ENCODE results near the gene DUSP8. TPM values are rescaled to one million over a fixed set of nuclear protein-coding genes. Genes with fewer than 3 reads are reported as not detected.

Gene DUSP8
- polyA plus RNA-seq, 2 of the 4 experiments (the other 2 are of a cell fraction), result 0.72 to 2.6 TPM

GRCh38 chr11:1541474-1542204 lies 30.4 kb downstream of the DUSP8 start:
- no peak for DNase-seq (ENCODE audit: low read depth in 1 of 2, low spot score in 1 of 2)
- CTCF ChIA-PET, result interaction anchor here (1.4 to 15.0 kb wide), 3 partner anchors 26 to 111 kb away, joined by 5 to 719 read pairs (median 9); partner anchors contain the start of gene DUSP8
- 83% methylated on average over 19 of the region's 22 CpGs for WGBS (ENCODE audit: missing lambda C conversion rate)

GRCh38 chr11:1540074-1540473 lies 32.0 kb downstream of the DUSP8 start:
- TF ChIP-seq HOXA7 (CRISPR knock-in tag; IDR thresholded peaks at IDR 0.05), result no peak
- TF ChIP-seq POLR2AphosphoS2 (conservative IDR thresholded peaks at IDR 0.05; ENCODE audit: low read length), result no peak
- no peak for TF ChIP-seq MAZ (IDR thresholded peaks at IDR 0.05; ENCODE audit: borderline replicate concordance, low read depth, low read length)
- TF ChIP-seq HOXB5 (CRISPR knock-in tag; IDR thresholded peaks at IDR 0.05), result no peak
- no peak for TF ChIP-seq BHLHE40 (IDR thresholded peaks at IDR 0.05; ENCODE audit: low read depth, low read length)
- no peak for TF ChIP-seq NFE2L2 (conservative IDR thresholded peaks at IDR 0.05; ENCODE audit: low read length)
- TF ChIP-seq ESRRA (IDR thresholded peaks at IDR 0.05; ENCODE audit: borderline replicate concordance, low read length), result no peak
- TF ChIP-seq USF2 (IDR thresholded peaks at IDR 0.05), result no peak
- no peak for TF ChIP-seq KDM5A (IDR thresholded peaks at IDR 0.05)
- Histone ChIP-seq H3K9me3 (no peaks in the 10 kb centered on the region), H3K4me2 (no peak overlapping the region), H3K4me1 (no peaks in the 10 kb centered on the region), H3K27ac (no peak overlapping the region), H3K4me3 (no peak overlapping the region)
- POLR2A ChIA-PET, result no interaction called here
- 87% methylated on average over 6 of the region's 6 CpGs for WGBS (ENCODE audit: missing lambda C conversion rate)
- CTCF ChIA-PET, result interaction anchor here (1.5 to 15.0 kb wide), 2 partner anchors 27 to 154 kb away, joined by 3 to 719 read pairs; partner anchors contain the start of gene DUSP8
- ATAC-seq (no peak), DNase-seq (ENCODE audit: low read depth in 1 of 2, low spot score in 1 of 2) (no peak), FAIRE-seq (no peak)

More at GRCh38 chr11:1541474-1542204, 30.4 kb downstream of the DUSP8 start:
- POLR2A ChIA-PET, result no interaction called here
- no peaks in the 10 kb centered on the region for H3K9me3 ChIP-seq
- no peak for FAIRE-seq
- H3K4me1 ChIP-seq, result no peaks in the 10 kb centered on the region
- no peak overlapping the region for H3K27ac ChIP-seq
- TF ChIP-seq RCOR1 (IDR thresholded peaks at IDR 0.05; ENCODE audit: low read depth, low read length), result no peak
- no peak overlapping the region for H3K4me3 ChIP-seq
- peak; percentile 11 to 39; a peak in 3 of 6 replicates for ATAC-seq
- H3K4me2 ChIP-seq, result no peak overlapping the region

GRCh38 chr11:1538153-1538552 lies 33.9 kb downstream of the DUSP8 start:
- H3K4me2 ChIP-seq, result no peak overlapping the region
- no peak for ATAC-seq
- H3K4me1 ChIP-seq, result no peaks in the 10 kb centered on the region
- no peak overlapping the region for H3K4me3 ChIP-seq
- TF ChIP-seq EP300 (IDR thresholded peaks at IDR 0.05), result no peak
- no peak for TF ChIP-seq ZC3H11A (IDR thresholded peaks at IDR 0.05)
- TF ChIP-seq POLR2A (IDR thresholded peaks at IDR 0.05; ENCODE audit: low read length), result no peak
- TF ChIP-seq NFE2L2 (conservative IDR thresholded peaks at IDR 0.05; ENCODE audit: low read length), result no peak
- TF ChIP-seq TP53 (CRISPR knock-in tag; IDR thresholded peaks at IDR 0.05), result no peak
- TF ChIP-seq CBX2 (IDR thresholded peaks at IDR 0.05; ENCODE audit: borderline replicate concordance, low read depth), result no peak
- no peak for TF ChIP-seq EHF (CRISPR knock-in tag; IDR thresholded peaks at IDR 0.05)
- TF ChIP-seq FOXS1 (CRISPR knock-in tag; IDR thresholded peaks at IDR 0.05), result no peak
- TF ChIP-seq NPAS2 (CRISPR knock-in tag; IDR thresholded peaks at IDR 0.05; ENCODE audit: borderline replicate concordance), result no peak
- WGBS (ENCODE audit: missing lambda C conversion rate), result 28% methylated on average over 5 of the region's 5 CpGs
- no peak overlapping the region for H3K27ac ChIP-seq
- POLR2A ChIA-PET, result no interaction called here
- CTCF ChIA-PET, result interaction anchor here (1.3 to 15.0 kb wide), 3 partner anchors 8 to 57 kb away, joined by 3 to 719 read pairs (median 34); partner anchors contain the start of gene DUSP8
- no peak for DNase-seq (ENCODE audit: low read depth in 1 of 2, low spot score in 1 of 2)
- no peak for FAIRE-seq
- H3K9me3 ChIP-seq, result no peaks in the 10 kb centered on the region

- WGBS (ENCODE audit: missing lambda C conversion rate), result 90% methylated on average over 16 of the region's 16 CpGs
- TF ChIP-seq MAFK (IDR thresholded peaks at IDR 0.05; ENCODE audit: partially characterized antibody) (no peak), ZSCAN20 (CRISPR knock-in tag; IDR thresholded peaks at IDR 0.05) (no peak)
- CTCF ChIA-PET, result interaction anchor here (0.6 to 15.0 kb wide), 5 partner anchors 10 to 615 kb away, joined by 3 to 719 read pairs (median 5); partner anchors contain the start of gene DUSP8
- FAIRE-seq (no peak), ATAC-seq (no peak), DNase-seq (ENCODE audit: low read depth in 1 of 2, low spot score in 1 of 2) (no peak)
- H3K4me3 ChIP-seq, result no peak overlapping the region
- no peaks in the 10 kb centered on the region for H3K9me3 ChIP-seq
- H3K4me1 ChIP-seq, result no peaks in the 10 kb centered on the region
- POLR2A ChIA-PET, result interaction anchor here (0.6 kb wide), 1 partner anchor 273 kb away, joined by 3 read pairs; no protein-coding TSS in a partner anchor
- H3K27ac ChIP-seq, result no peak overlapping the region
- no peak overlapping the region for H3K4me2 ChIP-seq
Measured at GRCh38 chr11:1536065-1536843, 35.8 kb downstream of the DUSP8 start.

Measured in A549 (cell line).